IMR-90 (cell line): ENCODE measurements around the gene VPS11. TPM values are rescaled to one million over a fixed set of nuclear protein-coding genes. Genes with fewer than 3 reads are reported as not detected.

Source experiments
- ATAC-seq: fragments of 200-7000 bp; cut with Tn5 transposase; 2 replicates; pipeline ENCODE4 v1.9.1; 2020; ENCODE audit warnings: low read depth, mild to moderate bottlenecking, moderate library complexity
- Bru-seq: library from RNA; stranded (reverse); fragments of 400-500 nt; gene quantifications from one replicate; lab custom pipeline; 2021; lab: Mats Ljungman, UMichigan
- BruChase-seq, 2 experiments: library from RNA; stranded (reverse); fragments of 400-500 nt; gene quantifications; one replicate each; lab custom pipeline; 2021; lab: Mats Ljungman, UMichigan
- BruUV-seq: library from RNA; stranded (reverse); fragments of 400-500 nt; replicated peaks from 2 replicates; lab custom pipeline; 2021; lab: Mats Ljungman, UMichigan
- CTCF ChIA-PET: fragments of 300-600 bp; formaldehyde crosslinking; extraction: SDS; loops from one replicate; lab custom pipeline; 2021; ENCODE audit warnings: antibody characterized with exemption; lab: Yijun Ruan, JAX
- POLR2A ChIA-PET: fragments of 300-600 bp; sonication (Branson Sonifier 250); formaldehyde crosslinking; loops from one replicate; lab custom pipeline; 2022; ENCODE audit warnings: antibody characterized with exemption; ENCODE audit not compliant: unreplicated experiment; lab: Charles Lee
- DNase-seq: peaks from one replicate; pipeline ENCODE4 v3.0.0; 2013
- H2AFZ ChIP-seq: replicated peaks from 2 replicates; pipeline ENCODE3; 2013; ENCODE audit warnings: low read length, mild to moderate bottlenecking; ENCODE audit not compliant: poor library complexity
- H2AK5ac ChIP-seq: 2 replicates; pipeline ENCODE4 v1.6.1; 2013; ENCODE audit warnings: low read depth, low read length, inconsistent platforms
- H2AK9ac ChIP-seq: replicated peaks from 2 replicates; pipeline ENCODE3; 2013; ENCODE audit warnings: mild to moderate bottlenecking, low read depth, low read length, moderate library complexity; ENCODE audit not compliant: poor library complexity
- H2BK120ac ChIP-seq: 2 replicates; pipeline ENCODE4 v1.6.1; 2013; ENCODE audit warnings: low read depth, low read length, inconsistent platforms
- H2BK15ac ChIP-seq: 3 replicates; pipeline ENCODE4 v1.6.1; 2013; ENCODE audit warnings: low read depth, low read length, inconsistent platforms
- H2BK20ac ChIP-seq: 2 replicates; pipeline ENCODE4 v1.6.1; 2013; ENCODE audit warnings: low read depth, mild to moderate bottlenecking, inconsistent platforms, low read length, moderate library complexity
- H2BK5ac ChIP-seq: 2 replicates; pipeline ENCODE4 v1.6.1; 2013; ENCODE audit warnings: mild to moderate bottlenecking, low read depth, low read length, inconsistent platforms; ENCODE audit not compliant: poor library complexity, severe bottlenecking
- H3K14ac ChIP-seq: replicated peaks from 2 replicates; pipeline ENCODE4 v1.6.1; 2013; ENCODE audit warnings: low read depth, low read length, inconsistent platforms
- H3K18ac ChIP-seq: 2 replicates; pipeline ENCODE4 v1.6.1; 2013; ENCODE audit warnings: low read depth, low read length, control low read depth
- H3K23ac ChIP-seq: 2 replicates; pipeline ENCODE4 v1.6.1; 2013; ENCODE audit warnings: low read depth, low read length, inconsistent platforms
- H3K27ac ChIP-seq: 2 replicates; pipeline ENCODE4 v1.5.1; 2013; ENCODE audit warnings: mild to moderate bottlenecking, control low read depth, low read length; ENCODE audit not compliant: insufficient read depth
- H3K27me3 ChIP-seq: 2 replicates; pipeline ENCODE4 v1.6.1; 2013; ENCODE audit warnings: low read length; ENCODE audit not compliant: control insufficient read depth, insufficient read depth
- H3K36me3 ChIP-seq: 2 replicates; pipeline ENCODE4 v1.6.1; 2013; ENCODE audit warnings: low read length, mixed read lengths; ENCODE audit not compliant: control insufficient read depth, insufficient read depth
- H3K4ac ChIP-seq: 2 replicates; pipeline ENCODE4 v1.6.1; 2013; ENCODE audit warnings: low read depth, low read length, inconsistent platforms
- H3K4me1 ChIP-seq: 2 replicates; pipeline ENCODE4 v1.6.1; 2013; ENCODE audit warnings: low read length, mixed read lengths; ENCODE audit not compliant: control insufficient read depth, insufficient read depth
- H3K4me2 ChIP-seq: 2 replicates; pipeline ENCODE4 v1.6.1; 2013; ENCODE audit warnings: low read depth, mild to moderate bottlenecking, control low read depth, low read length, moderate library complexity
- H3K4me3 ChIP-seq: 2 replicates; pipeline ENCODE4 v1.5.1; 2013; ENCODE audit warnings: low read depth, mild to moderate bottlenecking, control low read depth, low read length, moderate library complexity; ENCODE audit not compliant: insufficient read depth
- H3K56ac ChIP-seq: 2 replicates; pipeline ENCODE4 v1.6.1; 2013; ENCODE audit warnings: low read length, inconsistent platforms; ENCODE audit not compliant: insufficient read depth; ENCODE audit errors: extremely low read depth
- H3K79me1 ChIP-seq, 2 experiments: 2 replicates each; pipeline ENCODE4 v1.6.1; 2013; ENCODE audit warnings: low read length in 2 of 2, inconsistent platforms in 1 of 2, low read depth in 1 of 2
- H3K9ac ChIP-seq: 2 replicates; pipeline ENCODE4 v1.6.1; 2013; ENCODE audit warnings: low read depth, low read length, control low read depth
- H3K9me1 ChIP-seq: 2 replicates; pipeline ENCODE4 v1.6.1; 2013; ENCODE audit warnings: low read length, inconsistent platforms; ENCODE audit not compliant: insufficient read depth
- H3K9me3 ChIP-seq: 2 replicates; pipeline ENCODE4 v1.6.1; 2013; ENCODE audit warnings: low read length; ENCODE audit not compliant: control insufficient read depth, insufficient read depth
- H4K20me1 ChIP-seq: 2 replicates; pipeline ENCODE4 v1.6.1; 2013; ENCODE audit warnings: low read length, inconsistent platforms; ENCODE audit not compliant: insufficient read depth
- H4K5ac ChIP-seq: 2 replicates; pipeline ENCODE4 v1.6.1; 2013; ENCODE audit warnings: mild to moderate bottlenecking, low read depth, low read length, control low read depth
- H4K8ac ChIP-seq, 2 experiments: 2 replicates each; pipeline ENCODE4 v1.6.1; 2013; ENCODE audit warnings: low read depth in 2 of 2, low read length in 2 of 2, control low read depth in 1 of 2, inconsistent platforms in 1 of 2
- H4K91ac ChIP-seq: 2 replicates; pipeline ENCODE4 v1.6.1; 2013; ENCODE audit warnings: low read depth, low read length, inconsistent platforms; ENCODE audit not compliant: insufficient read depth
- BHLHE40 ChIP-seq: fragments of 150-350 bp; IDR thresholded peaks from 2 replicates; pipeline ENCODE4 v1.6.1; 2016; ENCODE audit warnings: mild to moderate bottlenecking, low read depth, low read length
- CEBPB ChIP-seq: IDR thresholded peaks from 2 replicates; pipeline ENCODE4 v1.6.1; 2012; ENCODE audit warnings: low read depth, low read length, improper control_type of control experiment
- FOS ChIP-seq: fragments of 150-350 bp; IDR thresholded peaks from 2 replicates; pipeline ENCODE4 v1.6.1; 2016; ENCODE audit warnings: low read depth, low read length
- MAZ ChIP-seq: IDR thresholded peaks from 2 replicates; pipeline ENCODE4 v1.6.1; 2012; ENCODE audit warnings: low read depth, mild to moderate bottlenecking, low read length, improper control_type of control experiment, moderate library complexity, borderline replicate concordance
- MXI1 ChIP-seq: IDR thresholded peaks from 2 replicates; pipeline ENCODE4 v1.6.1; 2012; ENCODE audit warnings: low read depth, mild to moderate bottlenecking, low read length, moderate library complexity, borderline replicate concordance
- POLR2A ChIP-seq: IDR thresholded peaks from 2 replicates; pipeline ENCODE4 v1.6.1; 2012; ENCODE audit warnings: mild to moderate bottlenecking, low read depth, low read length
- RFX5 ChIP-seq: IDR thresholded peaks from 2 replicates; pipeline ENCODE4 v1.8.0; 2012; ENCODE audit warnings: low read depth, mild to moderate bottlenecking, low read length, moderate library complexity
- USF2 ChIP-seq: fragments of 150-350 bp; IDR thresholded peaks from 2 replicates; pipeline ENCODE4 v1.6.1; 2017; ENCODE audit warnings: mild to moderate bottlenecking, antibody characterized with exemption, low read length, low read depth
- WGBS, 2 experiments: methylation state at CpG; one replicate each; pipeline versions ENCODE4 v1.1.5 to v1.1.7; 2013; ENCODE audit warnings: missing lambda C conversion rate in 2 of 2; ENCODE audit not compliant: insufficient read length in 1 of 2; ENCODE audit errors: extremely low coverage in 2 of 2; 5-methylcytosine and 5-hydroxymethylcytosine counted together
- dilution Hi-C: fragments of 300-500 bp; cut with HindIII; formaldehyde crosslinking; loops from one replicate; pipeline ENCODE4 v1.14.3; 2018; ENCODE audit warnings: low sequenced_read_pairs; ENCODE audit not compliant: unreplicated experiment
- in situ Hi-C: fragments of 300-500 bp; cut with MboI; formaldehyde crosslinking; loops from 3 replicates; pipeline ENCODE4 v1.14.3; 2019; ENCODE audit warnings: low sequenced_read_pairs, inconsistent platforms, mixed read lengths
- intact Hi-C: fragments of 100-400 bp; cut with micrococcal nuclease; formaldehyde crosslinking; loops from 2 replicates; pipeline ENCODE4 v1.10.0; 2022
- long read RNA-seq: library from polyadenylated mRNA; unstranded; transcript quantifications from one replicate; pipeline ENCODE4 v2.0.0, GENCODE V29; 2021; ENCODE audit not compliant: unreplicated experiment
- polyA plus RNA-seq, 3 experiments: library from polyadenylated mRNA; depleted of rRNA; stranded (reverse); fragments of >200 nt; gene quantifications; 2 replicates each; pipeline ENCODE4 v1.2.3, GENCODE V29; 2012; ENCODE audit warnings: low replicate concordance in 1 of 3
- total RNA-seq: library from RNA; depleted of rRNA; stranded (reverse); fragments of >200 nt; gene quantifications from 2 replicates; pipeline ENCODE4 v1.2.3, GENCODE V29; 2012; rRNA removed

The VPS11 gene
- total RNA-seq: 22.2 and 30.5 TPM in 2 replicates
- 19.7 and 20.7 TPM in 2 replicates for polyA plus RNA-seq (2012; rRNA removed)
- 5.4 and 10.1 TPM in 2 replicates for polyA plus RNA-seq (2012; cell fraction: cytosol; rRNA removed)
- polyA plus RNA-seq (2012; cell fraction: nucleus; rRNA removed; ENCODE audit: low replicate concordance): 39.5 and 40.0 TPM in 2 replicates
- percentile 70 among the genes with signal in this experiment for Bru-seq, nascent RNA
- percentile 75 among the genes with signal in this experiment for BruChase-seq, experiment 1, labeled RNA remaining after a 6-hour chase
- BruChase-seq, experiment 2, labeled RNA remaining after a 2-hour chase: percentile 68 among the genes with signal in this experiment
- long read RNA-seq, transcript VPS11-208 (16 exons, 3,313 nt): major isoform, 26 of 46 reads
- long read RNA-seq, partial matches to known transcripts: 19 of 46 reads
- long read RNA-seq, other reads (novel, unspliced or antisense): 1 of 46 reads

- H3K4me3 ChIP-seq: peak within 1 kb of the TSS; percentile 93
- H2AK9ac ChIP-seq: peak within 1 kb of the TSS; percentile 74
- peak within 1 kb of the TSS; percentile 79 for H2BK5ac ChIP-seq
- peaks cover 6% of the 10 kb centered on the region; the same call in 1 of the 2 replicates for H3K9me1 ChIP-seq
- TF ChIP-seq POLR2A (peak; percentile 47; the same call in 1 of the 2 replicates), FOS (peak; percentile 77; the same call in 1 of the 2 replicates), BHLHE40 (peak; percentile 72), USF2 (peak; percentile 99), CEBPB (no peak), MXI1 (peak; percentile 72; the same call in 1 of the 2 replicates), MAZ (peak; percentile 61; the same call in 1 of the 2 replicates), RFX5 (no peak)
- peak within 1 kb of the TSS; percentile 84 for H3K23ac ChIP-seq
- H4K8ac ChIP-seq: peak within 1 kb of the TSS; percentile 70 to 99
- H3K56ac ChIP-seq: peak within 1 kb of the TSS; percentile 90
- peaks cover 7% of the 10 kb centered on the region for H3K4me1 ChIP-seq
- H3K9me3 ChIP-seq: no peaks in the 10 kb centered on the region
- in situ Hi-C loops (no loop called here), dilution Hi-C loops (no loop called here), intact Hi-C loops (no loop called here)
- peak within 1 kb of the TSS; percentile 46; the same call in 1 of the 2 replicates for H2BK120ac ChIP-seq
- WGBS, 2 experiments: 1% methylated on average over 26 of the region's 49 CpGs; no CpG with 5 or more reads in 1 of the 2 experiments
- H3K4me2 ChIP-seq: peak within 1 kb of the TSS; percentile 90
- no peaks in the 10 kb centered on the region; the same call in 1 of the 2 replicates for H4K20me1 ChIP-seq
- H2AFZ ChIP-seq: peak within 1 kb of the TSS; percentile 92
- H4K91ac ChIP-seq: peak within 1 kb of the TSS; percentile 71
- H3K79me1 ChIP-seq: peaks cover 21 to 44% of the 10 kb centered on the region in 2 experiments
- H4K5ac ChIP-seq: peak within 1 kb of the TSS; percentile 86
- DNase-seq (peak; percentile 96), ATAC-seq (peak; percentile 98)
- peak within 1 kb of the TSS; percentile 67 for H3K18ac ChIP-seq
- CTCF ChIA-PET: interaction anchor here (1.1 to 1.5 kb wide), 2 partner anchors 32 to 270 kb away, joined by 5 read pairs; no protein-coding TSS in a partner anchor
- peak within 1 kb of the TSS; percentile 57 for H2AK5ac ChIP-seq
- H3K14ac ChIP-seq: peak within 1 kb of the TSS; percentile 91
- TSS peak; percentile 68 for BruUV-seq
- peak within 1 kb of the TSS; percentile 82 for H3K4ac ChIP-seq
- no peak within 1 kb of the TSS for H2BK20ac ChIP-seq
- H3K9ac ChIP-seq: peak within 1 kb of the TSS; percentile 86
- no peaks in the 10 kb centered on the region for H3K27me3 ChIP-seq
- H2BK15ac ChIP-seq: peak within 1 kb of the TSS; percentile 42; the same call in 1 of the 3 replicates
- H3K27ac ChIP-seq: peak within 1 kb of the TSS; percentile 81
- peaks cover 14% of the 10 kb centered on the region for H3K36me3 ChIP-seq
- POLR2A ChIA-PET: interaction anchor here (0.6 to 1.2 kb wide), 5 partner anchors 10 to 184 kb away, joined by 3 to 5 read pairs (median 4); partner anchors contain the start of gene HMBS
These were observed at the start of gene VPS11 for GRCh38 chr11:119067371-119068222. VPS11 (plus strand) TSS chr11:119067818; CDS start chr11:119067824, 6 bp downstream.
